Dermis microvascular lymphatic vessel endothelial cell (primary cell): Measurements from ENCODE around the gene TEX35. TPM values are rescaled to one million over a fixed set of nuclear protein-coding genes. Genes with fewer than 3 reads are reported as not detected.
A peak's percentile ranks its signal among the peaks of the same experiment; 100 is the strongest.
"Not testable (repeated sequence)": the region's sequence is repeated elsewhere in the genome, so short reads cannot be mapped to it uniquely, and the experiment has no call there.

Experiments used
- DNase-seq, 2 donors: peaks; one replicate each; pipeline versions ENCODE4 v3.0.0 to v3.0.0-alpha.2; 2010; ENCODE audit warnings: low read depth in 2 of 2
- total RNA-seq: library from RNA; depleted of rRNA; stranded (reverse); fragments of >200 nt; gene quantifications from 2 replicates; pipeline ENCODE4 v1.2.1, GENCODE V29; 2014

TEX35 gene
- total RNA-seq, 1 donor from 2014 or later, result not detected

GRCh38 chr1:178541379-178541778 lies 28.5 kb downstream of the TEX35 start:
- no peak for DNase-seq

- no peak for DNase-seq
Measured at GRCh38 chr1:178541829-178542553, 29.1 kb downstream of the TEX35 start.

GRCh38 chr1:178542554-178543289 lies 29.8 kb downstream of the TEX35 start:
- peak; percentile 50 to 82 for DNase-seq

- DNase-seq, result no peak
Measured at GRCh38 chr1:178543290-178543607, 30.3 kb downstream of the TEX35 start.

- DNase-seq, result no peak
Measured at GRCh38 chr1:178544531-178544930, 31.6 kb downstream of the TEX35 start.

GRCh38 chr1:178548108-178548507 lies 35.2 kb downstream of the TEX35 start:
- DNase-seq, result no peak

GRCh38 chr1:178551307-178551706 lies 38.4 kb downstream of the TEX35 start:
- DNase-seq, result no peak

- DNase-seq, result no peak
Measured at GRCh38 chr1:178551940-178552339, 39.0 kb downstream of the TEX35 start.

GRCh38 chr1:178552856-178553255 lies 39.9 kb downstream of the TEX35 start:
- no peak for DNase-seq

GRCh38 chr1:178554351-178554750 lies 41.4 kb downstream of the TEX35 start:
- not testable (repeated sequence) for DNase-seq

- not testable (repeated sequence) for DNase-seq
Measured at GRCh38 chr1:178555613-178556012, 42.7 kb downstream of the TEX35 start.

- DNase-seq, result peak; percentile 34 to 36
Measured at GRCh38 chr1:178558816-178559215, 45.9 kb downstream of the TEX35 start.

GRCh38 chr1:178560871-178561376 lies 48.0 kb downstream of the TEX35 start:
- no peak for DNase-seq

GRCh38 chr1:178563099-178563820 lies 50.4 kb downstream of the TEX35 start:
- DNase-seq, result no peak

- peak; percentile 79 to 80 for DNase-seq
Measured at GRCh38 chr1:178564086-178564782, 51.3 kb downstream of the TEX35 start.

GRCh38 chr1:178564783-178565180 lies 51.9 kb downstream of the TEX35 start:
- DNase-seq, result no peak

- DNase-seq, result no peak
Measured at GRCh38 chr1:178565586-178565985, 52.7 kb downstream of the TEX35 start.

- DNase-seq, result no peak
Measured at GRCh38 chr1:178566187-178566586, 53.3 kb downstream of the TEX35 start.

- DNase-seq, result no peak
Measured at GRCh38 chr1:178571807-178572206, 58.9 kb downstream of the TEX35 start.
